ENCODE measurements around the gene CUTA. TPM values are rescaled to one million over a fixed set of nuclear protein-coding genes. Genes with fewer than 3 reads are reported as not detected.
"Not testable (repeated sequence)": the region's sequence is repeated elsewhere in the genome, so short reads cannot be mapped to it uniquely, and the experiment has no call there.

Gene CUTA
- total RNA-seq, 1 experiment from 2014 or later: 303 TPM

GRCh38 chr6:33412140-33413009 is 5.5 kb downstream of the CUTA start:
- in situ Hi-C loops (cut with HindIII; ENCODE audit: low pct_unique_long_range_greater_than_20kb, low sequenced_read_pairs): no loop called here
- no peak for DNase-seq (ENCODE audit: low read depth)

- in situ Hi-C loops (cut with HindIII; ENCODE audit: low pct_unique_long_range_greater_than_20kb, low sequenced_read_pairs): no loop called here
- DNase-seq (ENCODE audit: low read depth): no peak
Observed at GRCh38 chr6:33411632-33412005, 6.3 kb downstream of the CUTA start.

- in situ Hi-C loops (cut with HindIII; ENCODE audit: low pct_unique_long_range_greater_than_20kb, low sequenced_read_pairs): no loop called here
- peak; percentile 83 for DNase-seq (ENCODE audit: low read depth)
Observed at GRCh38 chr6:33410711-33411631, 6.9 kb downstream of the CUTA start, which contains the start of gene PHF1. PHF1 (plus strand) TSS chr6:33411014; CDS start chr6:33412264, 1,250 bp downstream.

GRCh38 chr6:33410050-33410710 is 7.7 kb downstream of the CUTA start:
- DNase-seq (ENCODE audit: low read depth): peak; percentile 99
- in situ Hi-C loops (cut with HindIII; ENCODE audit: low pct_unique_long_range_greater_than_20kb, low sequenced_read_pairs): no loop called here

GRCh38 chr6:33407132-33407718 is 10.7 kb downstream of the CUTA start:
- in situ Hi-C loops (cut with HindIII; ENCODE audit: low pct_unique_long_range_greater_than_20kb, low sequenced_read_pairs): no loop called here
- peak; percentile 38 for DNase-seq (ENCODE audit: low read depth)

- DNase-seq (ENCODE audit: low read depth): no peak
- in situ Hi-C loops (cut with HindIII; ENCODE audit: low pct_unique_long_range_greater_than_20kb, low sequenced_read_pairs): no loop called here
Observed at GRCh38 chr6:33406126-33406525, 11.8 kb downstream of the CUTA start.

- no peak for DNase-seq (ENCODE audit: low read depth)
- in situ Hi-C loops (cut with HindIII; ENCODE audit: low pct_unique_long_range_greater_than_20kb, low sequenced_read_pairs): no loop called here
Observed at GRCh38 chr6:33405386-33405940, 12.4 kb downstream of the CUTA start.

GRCh38 chr6:33404884-33405283 is 13.0 kb downstream of the CUTA start:
- in situ Hi-C loops (cut with HindIII; ENCODE audit: low pct_unique_long_range_greater_than_20kb, low sequenced_read_pairs): no loop called here
- no peak for DNase-seq (ENCODE audit: low read depth)

GRCh38 chr6:33399881-33400280 is 18.0 kb downstream of the CUTA start:
- DNase-seq (ENCODE audit: low read depth); in situ Hi-C loops (cut with HindIII; ENCODE audit: low pct_unique_long_range_greater_than_20kb, low sequenced_read_pairs): not testable (repeated sequence)

- in situ Hi-C loops (cut with HindIII; ENCODE audit: low pct_unique_long_range_greater_than_20kb, low sequenced_read_pairs); DNase-seq (ENCODE audit: low read depth): not testable (repeated sequence)
Observed at GRCh38 chr6:33398601-33399000, 19.3 kb downstream of the CUTA start.

GRCh38 chr6:33397541-33397940 is 20.4 kb downstream of the CUTA start:
- in situ Hi-C loops (cut with HindIII; ENCODE audit: low pct_unique_long_range_greater_than_20kb, low sequenced_read_pairs): no loop called here
- DNase-seq (ENCODE audit: low read depth): no peak

- in situ Hi-C loops (cut with HindIII; ENCODE audit: low pct_unique_long_range_greater_than_20kb, low sequenced_read_pairs): no loop called here
- no peak for DNase-seq (ENCODE audit: low read depth)
Observed at GRCh38 chr6:33392979-33393378, 24.9 kb downstream of the CUTA start.

GRCh38 chr6:33392595-33392948 is 25.3 kb downstream of the CUTA start:
- DNase-seq (ENCODE audit: low read depth): peak; percentile 32
- in situ Hi-C loops (cut with HindIII; ENCODE audit: low pct_unique_long_range_greater_than_20kb, low sequenced_read_pairs): no loop called here

GRCh38 chr6:33391922-33392594 is 25.8 kb downstream of the CUTA start:
- in situ Hi-C loops (cut with HindIII; ENCODE audit: low pct_unique_long_range_greater_than_20kb, low sequenced_read_pairs): no loop called here
- no peak for DNase-seq (ENCODE audit: low read depth)

GRCh38 chr6:33391278-33391921 is 26.5 kb downstream of the CUTA start, which contains the start of gene KIFC1:
KIFC1 (plus strand) TSS chr6:33391823; CDS start chr6:33391986, 163 bp downstream.
- in situ Hi-C loops (cut with HindIII; ENCODE audit: low pct_unique_long_range_greater_than_20kb, low sequenced_read_pairs): no loop called here

GRCh38 chr6:33390767-33391277 is 27.1 kb downstream of the CUTA start:
- DNase-seq (ENCODE audit: low read depth): no peak
- in situ Hi-C loops (cut with HindIII; ENCODE audit: low pct_unique_long_range_greater_than_20kb, low sequenced_read_pairs): no loop called here

More at GRCh38 chr6:33391278-33391921, 26.5 kb downstream of the CUTA start, which contains the start of gene KIFC1:
- peak; percentile 100 for DNase-seq (ENCODE audit: low read depth)

- no peak for DNase-seq (ENCODE audit: low read depth)
Observed at GRCh38 chr6:33390173-33390572, 27.7 kb downstream of the CUTA start.

More at GRCh38 chr6:33390173-33390572, 27.7 kb downstream of the CUTA start:
- in situ Hi-C loops (cut with HindIII; ENCODE audit: low pct_unique_long_range_greater_than_20kb, low sequenced_read_pairs): no loop called here
